DOHH2 (cell line): ENCODE results near the gene NOC2L.

ENCODE experiments used
- CTCF ChIP-seq: fragments of 200-600 bp; sonication (generic); IDR thresholded peaks from one replicate; pipeline ENCODE4 v1.5.1; 2014; ENCODE audit warnings: antibody characterized with exemption, mild to moderate bottlenecking, low read depth, low read length; ENCODE audit not compliant: poor library complexity, severe bottlenecking
- EZH2phosphoT487 ChIP-seq: fragments of 200-600 bp; sonication (generic); IDR thresholded peaks from 2 replicates; pipeline ENCODE4 v1.6.1; 2017; ENCODE audit warnings: borderline replicate concordance, mild to moderate bottlenecking, antibody characterized with exemption, low read length, moderate library complexity, mixed read lengths

- TF ChIP-seq CTCF (no peak), EZH2phosphoT487 (no peak)
Measured at GRCh38 chr1:914131-914890, 44.7 kb downstream of the NOC2L start.
